Ovary (tissue), 9 donors: Measurements from ENCODE around the gene IP6K2. TPM values are rescaled to one million over a fixed set of nuclear protein-coding genes. Genes with fewer than 3 reads are reported as not detected.

Source experiments
- DNase-seq, 5 donors: peaks; one replicate each; pipeline ENCODE4 v3.0.0-alpha.2; 2019 to 2020
- H3K27ac ChIP-seq, 2 donors: fragments of 200-600 bp; one replicate each; pipeline versions ENCODE4 v1.5.1 to v1.8.0; 2019 to 2022
- H3K27me3 ChIP-seq: fragments of 200-600 bp; one replicate; pipeline ENCODE4 v1.8.0; 2022
- H3K36me3 ChIP-seq: fragments of 200-600 bp; sonication (generic); one replicate; pipeline ENCODE4 v1.5.1; 2019
- H3K4me1 ChIP-seq: one replicate; pipeline ENCODE4 v1.8.1; 2013; ENCODE audit warnings: mild to moderate bottlenecking, moderate library complexity; ENCODE audit not compliant: insufficient read depth
- H3K4me3 ChIP-seq: fragments of 200-600 bp; sonication (generic); one replicate; pipeline ENCODE4 v1.5.1; 2017
- H3K9me3 ChIP-seq, 2 donors: fragments of 200-600 bp in 1 of 2; sonication (generic) in 1 of 2; one replicate each; pipeline versions ENCODE4 v1.5.1 to v1.8.1; 2013 to 2019; ENCODE audit warnings: mild to moderate bottlenecking in 1 of 2, moderate library complexity in 1 of 2
- CTCF ChIP-seq, 3 donors: fragments of 450-650 bp in 2 of 3; fragments of 200-600 bp in 1 of 3; IDR thresholded peaks; one replicate each; pipeline versions ENCODE4 v1.5.1 to v1.8.0; 2016 to 2022; ENCODE audit warnings: antibody characterized with exemption in 3 of 3, mild to moderate bottlenecking in 1 of 3
- EP300 ChIP-seq: sonication (generic); formaldehyde crosslinking; IDR thresholded peaks from one replicate; pipeline ENCODE4 v1.6.1; 2017; ENCODE audit warnings: antibody characterized with exemption
- WGBS, 3 donors: extraction: QIAGEN DNeasy Blood & Tissue Kit in 1 of 3; methylation state at CpG; one replicate each; pipeline versions ENCODE4 v1.1.5 to v1.1.7; 2013 to 2017; 5-methylcytosine and 5-hydroxymethylcytosine counted together
- intact Hi-C, 4 donors: fragments of 100-400 bp; cut with DNase I; formaldehyde crosslinking; loops; one replicate each; pipeline versions ENCODE4 v1.11.0 to v1.15.1; 2022 to 2023
- microRNA-seq, 3 donors: library from miRNA; unstranded; fragments of <30 nt; microRNA quantifications; one replicate each; pipeline versions ENCODE4 to v1.2.0, GENCODE V29; 2019 to 2020
- polyA plus RNA-seq, 2 donors: library from polyadenylated mRNA; stranded (reverse); fragments of 200-250 nt in 1 of 2; fragments of 350-450 nt in 1 of 2; fragmentation: Illumina TruSeq in 1 of 2; extraction: RNeasy Lipid Tissue Mini Kit (QIAGEN cat#74804) in 1 of 2; gene quantifications; one replicate each; pipeline ENCODE4 v1.2.3, GENCODE V29; 2013 to 2014
- small RNA-seq: library from RNA; depleted of rRNA; stranded (forward); fragments of <200 nt; gene quantifications from one replicate; pipeline ENCODE3, GENCODE V24; 2016
- total RNA-seq, 7 donors: library from RNA; depleted of rRNA in 2 of 7; stranded (reverse); fragments of >200 nt in 2 of 7; fragmentation: NEBNext Ultra II Directional in 3 of 7; extraction: Animal tissue kit (Norgen Biotek cat#: 25700) in 3 of 7; gene quantifications; one replicate each; pipeline versions ENCODE4 v1.1.0 to v1.2.4, GENCODE V29; 2016 to 2023
- donor health status: DM: no; HTN: no; CAD: no; lungs with moderate emphysema.
- donor health status: DM: no; HTN: no; CAD: no.
- donor health status: Bipolar disorder and iron deficiency.
- donor health status: DM: yes; HTN: yes; CAD: no.
- donor health status: DM: no; HTN: no; CAD: no.
- donor health status: DM: yes; HTN: yes; CAD: no.

IP6K2 gene
- total and polyA plus RNA-seq, 9 donors, result 51.8 to 132 (median 62.7) TPM

GRCh38 chr3:48639944-48640606, 76.9 kb downstream of the IP6K2 start:
- H3K9me3 ChIP-seq, result no peaks in the 10 kb centered on the region
- intact Hi-C loops, result no loop called here
- DNase-seq, result no peak
- peaks cover 3% of the 10 kb centered on the region for H3K4me1 ChIP-seq
- 84 to 91% (median 88%) methylated on average over 23 to 38 of the region's 38 CpGs for WGBS, 3 donors
- TF ChIP-seq EP300 (no peak), CTCF (IDR thresholded peaks at IDR 0.05) (no peak)
- no peak overlapping the region for H3K4me3 ChIP-seq
- H3K36me3 ChIP-seq, result no peaks in the 10 kb centered on the region
- H3K27ac ChIP-seq, result no peak overlapping the region
- H3K27me3 ChIP-seq, result no peaks in the 10 kb centered on the region

Small RNA genes within 50 kb of the gene (microRNA-seq; reads per million reads assigned to microRNA genes)
- gene MIR4793, result 0 to 0.16 (median 0) reads per million in 3 donors

Small RNA genes within 50 kb of the gene (small RNA-seq; reads per million reads assigned to genes)
- not detected for gene AC141002.1

Other genes starting within 250 kb of the IP6K2 start
- 100 to 1,000 TPM in 5 of 7 donors, 10 to 100 TPM in 2; 62.5 to 150 (median 138) TPM for gene SHISA5, start 213.0 kb downstream of the IP6K2 start, total RNA-seq
- 100 to 1,000 TPM in 1 of 2 donors, 10 to 100 TPM in 1; 59.7 to 118 TPM for gene SHISA5, start 213.0 kb downstream of the IP6K2 start, polyA plus RNA-seq
- 1 to 10 TPM; 3.3 to 8.0 (median 5.6) TPM for gene PFKFB4, start 160.4 kb downstream of the IP6K2 start, total RNA-seq
- 1 to 10 TPM; 2.3 to 6.3 TPM for gene PFKFB4, start 160.4 kb downstream of the IP6K2 start, polyA plus RNA-seq
- gene UCN2, start 153.4 kb downstream of the IP6K2 start, total RNA-seq, result under 1 TPM in 3 of 7 donors, not detected in 4; 0.18 to 0.22 (median 0.20) TPM
- gene UCN2, start 153.4 kb downstream of the IP6K2 start, polyA plus RNA-seq, result under 1 TPM in 1 of 2 donors, not detected in 1; 0.18 TPM
- 10 to 100 TPM in 1 of 7 donors, 1 to 10 TPM in 6; 5.1 to 13.1 (median 8.3) TPM for gene COL7A1, start 121.9 kb downstream of the IP6K2 start, total RNA-seq
- gene COL7A1, start 121.9 kb downstream of the IP6K2 start, polyA plus RNA-seq, result 10 to 100 TPM in 1 of 2 donors, 1 to 10 TPM in 1; 1.1 to 18.4 TPM
- 100 to 1,000 TPM; 102 to 153 (median 113) TPM for gene UQCRC1, start 107.6 kb downstream of the IP6K2 start, total RNA-seq
- gene UQCRC1, start 107.6 kb downstream of the IP6K2 start, polyA plus RNA-seq, result 100 to 1,000 TPM; 118 to 141 TPM
- not detected for gene TMEM89, start 95.5 kb downstream of the IP6K2 start, total RNA-seq
- gene TMEM89, start 95.5 kb downstream of the IP6K2 start, polyA plus RNA-seq, result not detected
- gene SLC26A6, start 81.8 kb downstream of the IP6K2 start, total RNA-seq, result 10 to 100 TPM in 4 of 7 donors, 1 to 10 TPM in 3; 7.9 to 19.1 (median 10.5) TPM
- gene SLC26A6, start 81.8 kb downstream of the IP6K2 start, polyA plus RNA-seq, result 10 to 100 TPM in 1 of 2 donors, 1 to 10 TPM in 1; 8.7 to 14.5 TPM
- 1 to 10 TPM in 3 of 7 donors, under 1 TPM in 4; 0.23 to 3.4 (median 0.92) TPM for gene CELSR3, start 54.3 kb downstream of the IP6K2 start, total RNA-seq
- under 1 TPM; 0.48 to 0.69 TPM for gene CELSR3, start 54.3 kb downstream of the IP6K2 start, polyA plus RNA-seq
- 10 to 100 TPM; 30.5 to 58.6 (median 36.3) TPM for gene NCKIPSD, start 31.3 kb downstream of the IP6K2 start, total RNA-seq
- 10 to 100 TPM in 1 of 2 donors, 1 to 10 TPM in 1; 8.0 to 23.2 TPM for gene NCKIPSD, start 31.3 kb downstream of the IP6K2 start, polyA plus RNA-seq
- gene PRKAR2A, start 130.7 kb upstream of the IP6K2 start, total RNA-seq, result 10 to 100 TPM; 18.6 to 52.6 (median 46.3) TPM
- gene PRKAR2A, start 130.7 kb upstream of the IP6K2 start, polyA plus RNA-seq, result 10 to 100 TPM in 1 of 2 donors, 1 to 10 TPM in 1; 9.4 to 41.2 TPM
- gene SLC25A20, start 181.7 kb upstream of the IP6K2 start, total RNA-seq, result 10 to 100 TPM in 4 of 7 donors, 1 to 10 TPM in 3; 5.6 to 12.3 (median 10.1) TPM
- 10 to 100 TPM; 12.1 to 37.6 TPM for gene SLC25A20, start 181.7 kb upstream of the IP6K2 start, polyA plus RNA-seq
- gene ARIH2, start 201.6 kb upstream of the IP6K2 start, total RNA-seq, result 10 to 100 TPM; 66.8 to 95.7 (median 72.0) TPM
- 10 to 100 TPM; 39.6 to 75.3 TPM for gene ARIH2, start 201.6 kb upstream of the IP6K2 start, polyA plus RNA-seq